GM23338 (cell line): ENCODE results near the gene OTOA.

ENCODE experiments used
- CREB1 ChIP-seq: fragments of 250-450 bp; sonication (Bioruptor Pico); IDR thresholded peaks from 2 replicates; pipeline ENCODE4 v1.5.0; 2020; ENCODE audit warnings: low read depth, mild to moderate bottlenecking, moderate library complexity
- CTCF ChIP-seq, 2 experiments: fragments of 200-600 bp in 1 of 2; sonication (generic) in 1 of 2; conservative IDR thresholded peaks; 2 replicates each; pipeline versions ENCODE4 v1.5.1 to v1.6.1; 2016 to 2017; ENCODE audit warnings: antibody characterized with exemption in 2 of 2, low read depth in 2 of 2, mild to moderate bottlenecking in 2 of 2, moderate library complexity in 1 of 2
- EZH2 ChIP-seq: fragments of 200-600 bp; sonication (generic); IDR thresholded peaks from one replicate; pipeline ENCODE4 v1.8.0; 2017; ENCODE audit warnings: antibody characterized with exemption, mild to moderate bottlenecking, low read depth; ENCODE audit not compliant: unreplicated experiment
- EZH2phosphoT487 ChIP-seq: fragments of 200-600 bp; sonication (generic); IDR thresholded peaks from one replicate; pipeline ENCODE4 v1.8.1; 2018; ENCODE audit warnings: antibody characterized with exemption; ENCODE audit not compliant: unreplicated experiment
- JUNB ChIP-seq: IDR thresholded peaks from one replicate; pipeline ENCODE4 v1.6.1; 2016; ENCODE audit warnings: antibody characterized with exemption; ENCODE audit not compliant: unreplicated experiment
- NANOG ChIP-seq: IDR thresholded peaks from 2 replicates; pipeline ENCODE4 v1.6.1; 2016; ENCODE audit warnings: antibody characterized with exemption, borderline replicate concordance
- POLR2AphosphoS5 ChIP-seq: IDR thresholded peaks from 2 replicates; pipeline ENCODE4 v1.6.1; 2016; ENCODE audit warnings: antibody characterized with exemption, low read depth
- REST ChIP-seq: IDR thresholded peaks from one replicate; pipeline ENCODE4 v1.6.1; 2018; ENCODE audit warnings: antibody characterized with exemption; ENCODE audit not compliant: unreplicated experiment
- STAT1 ChIP-seq: IDR thresholded peaks from one replicate; pipeline ENCODE4 v1.6.1; 2016; ENCODE audit warnings: antibody characterized with exemption; ENCODE audit not compliant: unreplicated experiment
- ZNF331 ChIP-seq: fragments of 250-450 bp; sonication (Bioruptor Pico); IDR thresholded peaks from 2 replicates; pipeline ENCODE4 v1.5.0; 2020; ENCODE audit warnings: low read depth, mild to moderate bottlenecking, moderate library complexity

GRCh38 chr16:21683184-21683583 is 19.4 kb downstream of the OTOA start:
- TF ChIP-seq CTCF (conservative IDR thresholded peaks at IDR 0.05; ENCODE audit: low read depth in 2 of 2), result no peak
- no peak for TF ChIP-seq EZH2
- TF ChIP-seq JUNB, result no peak
- TF ChIP-seq CREB1 (CRISPR knock-in tag), result no peak
- TF ChIP-seq POLR2AphosphoS5, result no peak
- no peak for TF ChIP-seq REST
- TF ChIP-seq EZH2phosphoT487, result no peak
- no peak for TF ChIP-seq ZNF331
- no peak for TF ChIP-seq STAT1
- no peak for TF ChIP-seq NANOG
